ENCODE measurements around the gene KCTD16.

DNA sequence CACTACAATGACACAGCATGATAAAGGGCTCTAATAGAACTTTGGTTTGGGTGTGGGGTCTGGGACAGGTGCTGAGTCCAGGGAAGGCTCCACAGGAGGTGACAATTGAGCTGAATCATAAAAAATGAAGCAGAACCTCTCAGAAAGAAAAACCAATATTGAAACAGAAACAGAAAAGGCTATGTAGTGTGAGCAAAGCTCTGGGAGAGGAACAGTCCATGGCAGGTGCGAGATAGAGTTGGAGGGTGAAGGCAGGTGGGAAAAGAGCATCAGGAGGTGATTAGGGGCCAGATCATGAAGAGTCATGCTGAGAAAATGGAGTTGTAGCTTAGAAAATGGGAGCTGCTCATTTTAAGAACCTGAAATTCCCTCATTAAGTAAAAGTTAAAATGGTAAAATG lies 164.9 kb downstream of the KCTD16 start:
- TF ChIP-seq, protein P1, sequence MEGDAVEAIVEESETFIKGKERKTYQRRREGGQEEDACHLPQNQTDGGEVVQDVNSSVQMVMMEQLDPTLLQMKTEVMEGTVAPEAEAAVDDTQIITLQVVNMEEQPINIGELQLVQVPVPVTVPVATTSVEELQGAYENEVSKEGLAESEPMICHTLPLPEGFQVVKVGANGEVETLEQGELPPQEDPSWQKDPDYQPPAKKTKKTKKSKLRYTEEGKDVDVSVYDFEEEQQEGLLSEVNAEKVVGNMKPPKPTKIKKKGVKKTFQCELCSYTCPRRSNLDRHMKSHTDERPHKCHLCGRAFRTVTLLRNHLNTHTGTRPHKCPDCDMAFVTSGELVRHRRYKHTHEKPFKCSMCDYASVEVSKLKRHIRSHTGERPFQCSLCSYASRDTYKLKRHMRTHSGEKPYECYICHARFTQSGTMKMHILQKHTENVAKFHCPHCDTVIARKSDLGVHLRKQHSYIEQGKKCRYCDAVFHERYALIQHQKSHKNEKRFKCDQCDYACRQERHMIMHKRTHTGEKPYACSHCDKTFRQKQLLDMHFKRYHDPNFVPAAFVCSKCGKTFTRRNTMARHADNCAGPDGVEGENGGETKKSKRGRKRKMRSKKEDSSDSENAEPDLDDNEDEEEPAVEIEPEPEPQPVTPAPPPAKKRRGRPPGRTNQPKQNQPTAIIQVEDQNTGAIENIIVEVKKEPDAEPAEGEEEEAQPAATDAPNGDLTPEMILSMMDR (conservative IDR thresholded peaks at IDR 0.05 in 1 of 2, IDR thresholded peaks at IDR 0.05 in 1 of 2; ENCODE audit: extremely low read depth in 1 of 2, insufficient read depth in 1 of 2, low read depth in 1 of 2, low read length in 2 of 2): no peak
- TF ChIP-seq EZH2 (IDR thresholded peaks at IDR 0.05; ENCODE audit: borderline replicate concordance, low read length): no peak
